H54 (cell line): ENCODE measurements around the gene HSPA1A.
A peak's percentile ranks its signal among the peaks of the same experiment; 100 is the strongest.
"Not testable (repeated sequence)": the region's sequence is repeated elsewhere in the genome, so short reads cannot be mapped to it uniquely, and the experiment has no call there.

Experiments used
- DNase-seq: peaks from one replicate; pipeline ENCODE4 v3.0.0; 2011; ENCODE audit warnings: low spot score, mixed read lengths; ENCODE audit not compliant: insufficient read length
- FAIRE-seq: peaks from 3 replicates; lab custom pipeline; 2011; peaks lifted over from hg19 to GRCh38; lab: Jason Lieb, UNC
- POLR2A ChIP-seq: IDR thresholded peaks from 2 replicates; pipeline ENCODE4 v1.6.1; 2011; ENCODE audit warnings: low read depth, mild to moderate bottlenecking, low read length

The HSPA1A gene

DNA sequence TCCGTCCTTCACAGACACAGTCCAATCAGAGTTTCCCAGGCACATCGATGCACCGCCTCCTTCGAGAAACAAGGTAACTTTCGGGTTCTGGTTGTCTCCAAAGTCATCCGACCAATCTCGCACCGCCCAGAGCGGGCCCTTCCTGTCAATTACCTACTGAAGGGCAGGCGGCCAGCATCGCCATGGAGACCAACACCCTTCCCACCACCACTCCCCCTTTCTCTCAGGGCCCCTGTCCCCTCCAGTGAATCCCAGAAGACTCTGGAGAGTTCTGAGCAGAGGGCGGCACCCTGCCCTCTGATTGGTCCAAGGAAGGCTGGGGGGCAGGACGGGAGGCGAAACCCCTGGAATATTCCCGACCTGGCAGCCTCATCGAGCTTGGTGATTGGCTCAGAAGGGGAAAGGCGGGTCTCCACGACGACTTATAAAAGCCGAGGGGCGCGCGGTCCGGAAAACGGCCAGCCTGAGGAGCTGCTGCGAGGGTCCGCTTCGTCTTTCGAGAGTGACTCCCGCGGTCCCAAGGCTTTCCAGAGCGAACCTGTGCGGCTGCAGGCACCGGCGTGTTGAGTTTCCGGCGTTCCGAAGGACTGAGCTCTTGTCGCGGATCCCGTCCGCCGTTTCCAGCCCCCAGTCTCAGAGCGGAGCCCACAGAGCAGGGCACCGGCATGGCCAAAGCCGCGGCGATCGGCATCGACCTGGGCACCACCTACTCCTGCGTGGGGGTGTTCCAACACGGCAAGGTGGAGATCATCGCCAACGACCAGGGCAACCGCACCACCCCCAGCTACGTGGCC is 12.1 kb downstream of the HSPA1A start, which contains the start of gene HSPA1B:
HSPA1B (plus strand) TSS at position 453 of the 794 bp plus-strand sequence; CDS start at position 666, 213 bp downstream.
- peak; percentile 99 for TF ChIP-seq POLR2A
- FAIRE-seq = peak; percentile 67
- DNase-seq = peak; percentile 87

DNA sequence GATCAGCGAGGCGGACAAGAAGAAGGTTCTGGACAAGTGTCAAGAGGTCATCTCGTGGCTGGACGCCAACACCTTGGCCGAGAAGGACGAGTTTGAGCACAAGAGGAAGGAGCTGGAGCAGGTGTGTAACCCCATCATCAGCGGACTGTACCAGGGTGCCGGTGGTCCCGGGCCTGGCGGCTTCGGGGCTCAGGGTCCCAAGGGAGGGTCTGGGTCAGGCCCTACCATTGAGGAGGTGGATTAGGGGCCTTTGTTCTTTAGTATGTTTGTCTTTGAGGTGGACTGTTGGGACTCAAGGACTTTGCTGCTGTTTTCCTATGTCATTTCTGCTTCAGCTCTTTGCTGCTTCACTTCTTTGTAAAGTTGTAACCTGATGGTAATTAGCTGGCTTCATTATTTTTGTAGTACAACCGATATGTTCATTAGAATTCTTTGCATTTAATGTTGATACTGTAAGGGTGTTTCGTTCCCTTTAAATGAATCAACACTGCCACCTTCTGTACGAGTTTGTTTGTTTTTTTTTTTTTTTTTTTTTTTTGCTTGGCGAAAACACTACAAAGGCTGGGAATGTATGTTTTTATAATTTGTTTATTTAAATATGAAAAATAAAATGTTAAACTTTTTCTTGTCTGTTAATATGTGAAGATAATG is 14.4 kb downstream of the HSPA1A start:
- TF ChIP-seq POLR2A = no peak
- DNase-seq (no peak), FAIRE-seq (no peak)

GRCh38 chr6:31830886-31831335 is 15.6 kb downstream of the HSPA1A start:
- no peak for TF ChIP-seq POLR2A
- DNase-seq (no peak), FAIRE-seq (no peak)

GRCh38 chr6:31831350-31832215 is 16.2 kb downstream of the HSPA1A start:
- FAIRE-seq = no peak
- DNase-seq = no peak

DNA sequence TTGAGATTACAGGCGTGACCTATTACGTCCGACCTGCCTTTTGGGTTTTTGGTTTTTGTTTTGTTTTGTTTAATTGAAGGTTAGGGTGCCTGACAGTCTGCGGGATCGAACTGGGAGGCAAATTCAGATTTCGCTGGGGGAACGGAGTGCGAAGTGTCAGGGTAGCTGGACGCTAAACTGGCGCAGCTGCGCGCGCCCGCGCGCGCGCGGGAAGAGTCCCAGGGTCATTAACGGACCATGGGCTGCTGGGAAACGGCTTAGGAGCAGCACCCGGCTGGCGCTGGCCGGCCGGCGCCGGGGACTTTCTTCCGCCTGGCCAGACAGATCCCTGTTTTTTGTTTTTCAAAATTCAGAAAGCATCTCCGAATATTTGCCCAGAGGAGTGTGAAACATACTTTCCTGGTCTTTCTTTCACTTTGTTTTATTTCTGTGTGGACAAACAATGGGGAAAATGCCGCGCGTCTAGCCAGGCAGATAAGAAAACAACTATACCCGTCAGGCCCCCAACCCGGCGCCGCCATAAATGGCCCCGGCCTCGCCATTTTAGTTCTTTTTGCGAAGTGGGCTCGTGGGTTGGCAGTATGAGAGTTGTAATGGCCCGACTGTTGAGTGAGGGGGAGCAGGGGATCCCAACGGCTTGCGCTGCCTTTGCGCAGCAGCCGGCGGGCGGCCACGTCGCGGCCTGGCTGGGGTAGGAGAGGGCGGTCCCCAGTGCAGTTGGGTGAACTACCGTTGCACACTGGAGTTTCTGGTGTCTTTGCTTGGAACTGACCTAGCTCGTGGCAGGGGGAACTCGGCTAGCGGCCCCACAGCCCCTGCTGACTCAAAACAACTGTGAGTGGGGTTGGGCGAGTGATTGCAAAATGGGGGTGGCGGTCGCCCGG is 19.3 kb downstream of the HSPA1A start:
- FAIRE-seq = no peak
- TF ChIP-seq POLR2A = peak; percentile 93
- peak; percentile 78 for DNase-seq

More at GRCh38 chr6:31831350-31832215, 16.2 kb downstream of the HSPA1A start:
- no peak for TF ChIP-seq POLR2A

GRCh38 chr6:31836047-31836473 is 20.7 kb downstream of the HSPA1A start:
- no peak for FAIRE-seq
- TF ChIP-seq POLR2A = no peak
- DNase-seq = no peak

GRCh38 chr6:31836474-31837368 is 21.4 kb downstream of the HSPA1A start:
- DNase-seq (no peak), FAIRE-seq (no peak)
- no peak for TF ChIP-seq POLR2A

DNA sequence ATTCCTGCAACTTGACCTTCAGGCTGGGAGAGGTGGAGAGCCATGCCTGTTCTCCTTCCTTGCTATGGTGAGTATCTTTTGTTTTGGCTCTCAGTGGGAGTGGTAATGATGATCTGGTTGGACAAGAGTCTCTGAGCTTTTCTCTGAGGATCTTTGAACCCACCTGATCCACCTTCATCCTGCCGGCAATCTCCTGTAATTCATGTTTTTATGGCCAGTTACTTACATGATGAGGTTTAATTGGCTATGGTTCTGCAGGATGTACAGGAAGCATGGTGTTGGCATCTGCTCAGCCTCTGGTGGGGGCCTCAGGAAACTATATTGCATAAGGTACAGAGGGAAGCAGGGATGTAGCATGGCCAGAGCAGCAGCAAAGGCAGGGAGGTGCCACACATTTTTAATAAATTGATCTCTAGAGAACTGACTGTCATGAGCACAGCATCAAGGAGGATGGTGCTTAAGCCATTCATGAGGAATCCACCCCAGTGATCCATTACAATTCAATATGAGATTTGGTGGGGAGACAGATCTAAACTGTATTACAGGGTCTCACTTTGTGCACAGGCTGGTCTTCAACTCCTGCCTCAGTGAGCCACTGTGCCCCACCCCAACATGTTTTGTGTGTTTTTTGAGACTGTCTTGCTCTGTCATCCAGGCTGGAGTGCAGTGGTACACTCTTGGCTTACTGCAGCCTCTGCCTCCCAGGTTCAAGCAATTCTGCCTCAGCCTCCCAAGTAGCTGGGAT is 22.2 kb downstream of the HSPA1A start:
- DNase-seq (no peak), FAIRE-seq (no peak)
- TF ChIP-seq POLR2A = no peak

GRCh38 chr6:31838114-31838553 is 22.8 kb downstream of the HSPA1A start:
- not testable (repeated sequence) for DNase-seq, FAIRE-seq

DNA sequence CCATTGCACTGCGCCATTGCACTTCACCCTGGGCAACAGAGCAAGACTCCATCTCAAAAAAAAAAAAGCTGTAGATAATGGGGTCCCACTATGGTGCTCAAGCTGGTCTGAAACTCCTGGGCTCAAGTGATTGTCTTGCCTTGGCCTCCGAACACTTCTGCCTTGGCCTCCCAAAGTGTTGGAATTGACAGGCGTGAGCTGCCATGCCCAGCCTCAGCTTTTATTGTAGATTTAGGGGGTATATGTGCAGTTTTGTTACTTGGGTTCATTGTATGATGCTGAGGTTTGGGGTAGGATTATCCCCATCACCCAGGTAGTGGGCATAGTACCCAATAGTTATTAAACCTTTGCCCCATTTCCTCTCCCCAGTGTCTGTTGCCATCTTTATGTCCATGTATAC is 23.6 kb downstream of the HSPA1A start:
- no peak for TF ChIP-seq POLR2A
- DNase-seq = no peak
- FAIRE-seq = no peak

GRCh38 chr6:31839779-31840126 is 24.4 kb downstream of the HSPA1A start:
- DNase-seq, FAIRE-seq: not testable (repeated sequence)
